Measurements from ENCODE around the gene MERTK.

GRCh38 chr2:111957872-111958354 is 59.5 kb downstream of the MERTK start:
- TF ChIP-seq CTCF (conservative IDR thresholded peaks at IDR 0.05; ENCODE audit: low read depth, low read length): no peak
- no peak for TF ChIP-seq EZH2 (IDR thresholded peaks at IDR 0.05; ENCODE audit: borderline replicate concordance, low read depth, low read length, poor library complexity, severe bottlenecking)

All from A673 (cell line).